Pancreas (tissue), 10 donors: ENCODE data around the gene DENND1B. TPM values are rescaled to one million over a fixed set of nuclear protein-coding genes. Genes with fewer than 3 reads are reported as not detected.

Experiments
- ATAC-seq, 4 donors: fragments of 200-7000 bp; cut with Tn5 transposase; one replicate each; pipeline versions ENCODE4 v1.8.0 to v1.9.1; 2020; ENCODE audit warnings: mild to moderate bottlenecking in 4 of 4, moderate library complexity in 4 of 4
- DNase-seq, 6 donors: peaks; one replicate each; pipeline ENCODE4 v3.0.0-alpha.2; 2020
- FAIRE-seq: peaks from 2 replicates; lab custom pipeline; 2012; peaks lifted over from hg19 to GRCh38; lab: Jason Lieb, UNC
- H3K27ac ChIP-seq, 4 donors: fragments of 200-600 bp; sonication (generic); 1 replicate in 3 of 4; 2 replicates in 1 of 4; pipeline versions ENCODE4 v1.5.0 to v1.8.0; 2020
- H3K27me3 ChIP-seq, 4 donors: fragments of 200-600 bp; one replicate each; pipeline ENCODE4 v1.8.0; 2021
- H3K36me3 ChIP-seq, 3 donors: fragments of 200-600 bp; sonication (generic) in 1 of 3; one replicate each; pipeline versions ENCODE4 v1.5.0 to v1.8.0; 2020 to 2021
- H3K4me1 ChIP-seq, 3 donors: fragments of 200-600 bp; one replicate each; pipeline ENCODE4 v1.8.0; 2021
- H3K4me3 ChIP-seq, 4 donors: fragments of 200-600 bp; sonication (generic) in 2 of 4; one replicate each; pipeline versions ENCODE4 v1.5.0 to v1.8.0; 2020 to 2021
- H3K9me3 ChIP-seq, 4 donors: fragments of 200-600 bp; one replicate each; pipeline ENCODE4 v1.8.0; 2021
- WGBS, 2 donors: extraction: QIAGEN DNeasy Blood & Tissue Kit; methylation state at CpG; one replicate each; pipeline ENCODE4 v1.1.7; 2013; 5-methylcytosine and 5-hydroxymethylcytosine counted together
- intact Hi-C, 3 donors: fragments of 100-400 bp; cut with DNase I; formaldehyde crosslinking; loops; one replicate each; pipeline versions ENCODE4 v1.11.1 to v1.14.2; 2022
- polyA plus RNA-seq, 2 donors: library from polyadenylated mRNA; stranded (reverse); fragments of 200-250 nt; gene quantifications; one replicate each; pipeline ENCODE4 v1.2.3, GENCODE V29; 2013
- total RNA-seq, 6 donors: library from RNA; stranded (reverse); fragmentation: NEBNext Ultra II Directional in 4 of 6; extraction: Animal tissue kit (Norgen Biotek cat#: 25700) in 4 of 6; gene quantifications; one replicate each; pipeline versions ENCODE4 v1.2.1 to v1.2.4, GENCODE V29; 2021 to 2023
- TF ChIP-seq, protein P1 (sequence below), 4 donors: fragments of 200-600 bp; sonication (generic) in 3 of 4; IDR thresholded peaks; one replicate each; pipeline versions ENCODE4 v1.5.0 to v1.8.0; 2021; ENCODE audit warnings: antibody characterized with exemption in 4 of 4
- donor health status: healthy with polysubstance abuse.
- donor health status: DM: no; HTN: no; CAD: no; lungs with moderate emphysema.
- donor health status: DM: no; HTN: no; CAD: no.
- donor health status: control.
- donor health status: control.
- donor health status: Bipolar disorder and iron deficiency.
- donor health status: DM: yes; HTN: yes; CAD: no.
- donor health status: DM: no; HTN: no; CAD: no.
- donor health status: DM: no; HTN: no; CAD: no.
- donor health status: DM: yes; HTN: yes; CAD: no.

The DENND1B gene
- total and polyA plus RNA-seq, 8 donors = 3.1 to 16.8 (median 11.1) TPM

GRCh38 chr1:197663162-197663953 is 111.9 kb downstream of the DENND1B start:
- 16 to 22% methylated on average over 4 of the region's 4 CpGs for WGBS, 2 donors
- Histone ChIP-seq H3K4me1 (peaks cover 9 to 19% (median 14%) of the 10 kb centered on the region in 3 donors), H3K36me3 (no peaks in the 10 kb centered on the region), H3K27me3 (no peaks in the 10 kb centered on the region), H3K4me3 (no peak overlapping the region), H3K27ac (no peak overlapping the region), H3K9me3 (no peaks in the 10 kb centered on the region)
- peak in 3 of 4 donors; percentile 53 to 57 (median 56) for ATAC-seq
- intact Hi-C loops = no loop called here
- DNase-seq = no peak
- TF ChIP-seq, protein P1, sequence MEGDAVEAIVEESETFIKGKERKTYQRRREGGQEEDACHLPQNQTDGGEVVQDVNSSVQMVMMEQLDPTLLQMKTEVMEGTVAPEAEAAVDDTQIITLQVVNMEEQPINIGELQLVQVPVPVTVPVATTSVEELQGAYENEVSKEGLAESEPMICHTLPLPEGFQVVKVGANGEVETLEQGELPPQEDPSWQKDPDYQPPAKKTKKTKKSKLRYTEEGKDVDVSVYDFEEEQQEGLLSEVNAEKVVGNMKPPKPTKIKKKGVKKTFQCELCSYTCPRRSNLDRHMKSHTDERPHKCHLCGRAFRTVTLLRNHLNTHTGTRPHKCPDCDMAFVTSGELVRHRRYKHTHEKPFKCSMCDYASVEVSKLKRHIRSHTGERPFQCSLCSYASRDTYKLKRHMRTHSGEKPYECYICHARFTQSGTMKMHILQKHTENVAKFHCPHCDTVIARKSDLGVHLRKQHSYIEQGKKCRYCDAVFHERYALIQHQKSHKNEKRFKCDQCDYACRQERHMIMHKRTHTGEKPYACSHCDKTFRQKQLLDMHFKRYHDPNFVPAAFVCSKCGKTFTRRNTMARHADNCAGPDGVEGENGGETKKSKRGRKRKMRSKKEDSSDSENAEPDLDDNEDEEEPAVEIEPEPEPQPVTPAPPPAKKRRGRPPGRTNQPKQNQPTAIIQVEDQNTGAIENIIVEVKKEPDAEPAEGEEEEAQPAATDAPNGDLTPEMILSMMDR (IDR thresholded peaks at IDR 0.05) = no peak
- FAIRE-seq = no peak

- intact Hi-C loops = no loop called here
- no peaks in the 10 kb centered on the region for H3K27me3 ChIP-seq
- TF ChIP-seq, protein P1 (IDR thresholded peaks at IDR 0.05) = no peak
- no peak overlapping the region for H3K27ac ChIP-seq
- FAIRE-seq (peak; percentile 9), ATAC-seq (no peak), DNase-seq (no peak)
- peaks cover 9 to 19% (median 14%) of the 10 kb centered on the region in 3 donors for H3K4me1 ChIP-seq
- no peaks in the 10 kb centered on the region for H3K9me3 ChIP-seq
- no peak overlapping the region for H3K4me3 ChIP-seq
- no peaks in the 10 kb centered on the region for H3K36me3 ChIP-seq
Observed at GRCh38 chr1:197660389-197660788, 114.9 kb downstream of the DENND1B start.

- ATAC-seq = no peak
- TF ChIP-seq, protein P1 (IDR thresholded peaks at IDR 0.05) = no peak
- H3K36me3 ChIP-seq = no peaks in the 10 kb centered on the region
- intact Hi-C loops = no loop called here
- WGBS, 2 donors = 72 to 80% methylated on average over 3 of the region's 3 CpGs
- H3K27me3 ChIP-seq = no peaks in the 10 kb centered on the region
- H3K4me3 ChIP-seq = no peak overlapping the region
- no peak for FAIRE-seq
- no peak for DNase-seq
- H3K9me3 ChIP-seq = no peaks in the 10 kb centered on the region
- H3K27ac ChIP-seq = no peak overlapping the region
- peaks cover 9 to 17% (median 14%) of the 10 kb centered on the region in 3 donors for H3K4me1 ChIP-seq
Observed at GRCh38 chr1:197659171-197659570, 116.1 kb downstream of the DENND1B start.

- Histone ChIP-seq H3K27me3 (no peaks in the 10 kb centered on the region), H3K27ac (no peak overlapping the region), H3K4me3 (no peak overlapping the region), H3K36me3 (no peaks in the 10 kb centered on the region), H3K4me1 (no peaks in the 10 kb centered on the region), H3K9me3 (no peaks in the 10 kb centered on the region)
- intact Hi-C loops = no loop called here
- WGBS, 2 donors = 88 to 92% methylated on average over 2 of the region's 2 CpGs
- no peak for ATAC-seq
- no peak for FAIRE-seq
- DNase-seq = no peak
- TF ChIP-seq, protein P1 (IDR thresholded peaks at IDR 0.05) = no peak
Observed at GRCh38 chr1:197649188-197649587, 126.1 kb downstream of the DENND1B start.

DNA sequence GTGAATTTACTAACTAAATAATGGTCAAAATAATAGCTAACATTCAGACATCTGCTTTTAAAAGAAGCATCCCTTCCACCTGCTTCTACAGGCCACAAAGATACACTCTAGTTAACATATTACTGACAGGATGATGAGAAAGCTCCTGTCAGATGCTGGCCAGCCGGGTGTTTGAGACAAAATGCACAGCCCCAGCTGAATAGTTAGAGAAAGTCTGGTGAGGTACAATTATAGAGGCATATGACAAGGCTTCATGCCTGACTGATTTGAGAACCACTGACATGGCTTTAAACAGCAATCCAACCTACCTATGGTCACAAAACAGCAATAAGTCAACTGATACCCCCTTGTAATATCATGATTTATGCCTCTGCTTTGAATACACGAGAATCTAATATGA is 137.0 kb downstream of the DENND1B start:
- Histone ChIP-seq H3K4me1 (no peaks in the 10 kb centered on the region), H3K36me3 (peaks cover 0 to 6% (median 0%) of the 10 kb centered on the region in 3 donors), H3K4me3 (no peak overlapping the region), H3K27me3 (no peaks in the 10 kb centered on the region), H3K27ac (no peak overlapping the region), H3K9me3 (no peaks in the 10 kb centered on the region)
- intact Hi-C loops = no loop called here
- DNase-seq (no peak), ATAC-seq (no peak), FAIRE-seq (no peak)
- 85 to 86% methylated on average over 2 of the region's 2 CpGs for WGBS, 2 donors
- TF ChIP-seq, protein P1 (IDR thresholded peaks at IDR 0.05) = no peak
